Measurements from ENCODE around the gene METTL16. TPM values are rescaled to one million over a fixed set of nuclear protein-coding genes. Genes with fewer than 3 reads are reported as not detected.

Gene METTL16
- total and polyA plus RNA-seq, 2 experiments from 2014 or later, result 14.7 to 19.3 TPM

DNA sequence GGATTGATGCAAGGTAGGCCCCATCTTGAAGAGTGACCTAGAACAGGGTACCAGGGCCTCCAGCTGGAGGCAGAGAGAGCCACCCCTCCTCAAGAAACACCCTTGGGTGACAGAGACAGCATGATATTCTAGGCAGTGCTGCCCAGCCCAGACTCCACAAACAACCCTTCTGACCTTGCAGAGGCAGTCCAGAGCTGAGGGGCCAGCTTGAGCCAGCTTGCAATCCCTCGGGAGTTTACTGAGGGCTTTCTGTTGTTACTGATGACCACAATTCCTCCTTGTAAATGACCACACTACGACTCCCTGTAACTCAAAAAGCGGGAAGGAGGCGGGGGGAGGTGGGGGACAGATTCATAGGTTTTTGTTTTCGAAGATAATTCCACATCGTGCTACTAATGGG lies 92.2 kb downstream of the METTL16 start:
- Histone ChIP-seq H3K4me3 (no peak overlapping the region), H3K4me1 (ENCODE audit: insufficient read depth) (no peaks in the 10 kb centered on the region), H3K36me3 (replicated peaks; ENCODE audit: insufficient read depth, low read depth) (no peaks in the 10 kb centered on the region), H3K9me2 (replicated peaks; ENCODE audit: insufficient read depth) (no peaks in the 10 kb centered on the region), H4K20me1 (ENCODE audit: insufficient read depth, poor library complexity, severe bottlenecking) (no peaks in the 10 kb centered on the region), H3K27me3 (no peaks in the 10 kb centered on the region), H3K79me2 (no peaks in the 10 kb centered on the region), H3K27ac (no peak overlapping the region), H2AFZ (no peak overlapping the region), H3K4me2 (no peak overlapping the region), H3K9me3 (ENCODE audit: low read depth) (no peaks in the 10 kb centered on the region)
- WGBS (ENCODE audit: low lambda C conversion rate, missing lambda C conversion rate), result 94% methylated on average over 6 of the region's 6 CpGs
- DNase-seq (ENCODE audit: low spot score), result no peak
- TF ChIP-seq, protein P1, sequence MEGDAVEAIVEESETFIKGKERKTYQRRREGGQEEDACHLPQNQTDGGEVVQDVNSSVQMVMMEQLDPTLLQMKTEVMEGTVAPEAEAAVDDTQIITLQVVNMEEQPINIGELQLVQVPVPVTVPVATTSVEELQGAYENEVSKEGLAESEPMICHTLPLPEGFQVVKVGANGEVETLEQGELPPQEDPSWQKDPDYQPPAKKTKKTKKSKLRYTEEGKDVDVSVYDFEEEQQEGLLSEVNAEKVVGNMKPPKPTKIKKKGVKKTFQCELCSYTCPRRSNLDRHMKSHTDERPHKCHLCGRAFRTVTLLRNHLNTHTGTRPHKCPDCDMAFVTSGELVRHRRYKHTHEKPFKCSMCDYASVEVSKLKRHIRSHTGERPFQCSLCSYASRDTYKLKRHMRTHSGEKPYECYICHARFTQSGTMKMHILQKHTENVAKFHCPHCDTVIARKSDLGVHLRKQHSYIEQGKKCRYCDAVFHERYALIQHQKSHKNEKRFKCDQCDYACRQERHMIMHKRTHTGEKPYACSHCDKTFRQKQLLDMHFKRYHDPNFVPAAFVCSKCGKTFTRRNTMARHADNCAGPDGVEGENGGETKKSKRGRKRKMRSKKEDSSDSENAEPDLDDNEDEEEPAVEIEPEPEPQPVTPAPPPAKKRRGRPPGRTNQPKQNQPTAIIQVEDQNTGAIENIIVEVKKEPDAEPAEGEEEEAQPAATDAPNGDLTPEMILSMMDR (IDR thresholded peaks at IDR 0.05; ENCODE audit: poor library complexity), result no peak
- TF ChIP-seq EZH2 (IDR thresholded peaks at IDR 0.05; ENCODE audit: borderline replicate concordance) (no peak), EZH2phosphoT487 (IDR thresholded peaks at IDR 0.05; ENCODE audit: low read depth, severe bottlenecking, unreplicated experiment) (no peak)

DNA sequence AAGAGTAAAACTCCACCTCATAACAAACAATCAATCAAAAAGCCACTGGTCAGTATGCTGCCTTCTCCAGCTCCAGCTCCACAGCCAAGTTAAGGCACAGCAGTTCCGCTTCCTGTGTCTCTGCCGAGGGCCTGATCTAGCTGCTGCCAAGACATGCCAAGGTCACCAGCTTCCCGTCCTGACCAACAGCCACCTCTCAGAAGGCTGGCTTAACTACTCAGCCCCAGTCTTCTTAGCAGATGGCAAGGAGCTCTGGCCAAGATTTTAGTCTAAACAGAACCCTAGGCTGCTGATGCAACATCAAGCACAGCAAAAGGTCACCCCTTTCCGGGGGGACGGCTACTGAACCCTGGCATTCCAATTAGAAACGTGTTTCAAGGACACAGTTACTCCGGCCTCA lies 93.1 kb downstream of the METTL16 start:
- Histone ChIP-seq H4K20me1 (ENCODE audit: insufficient read depth, poor library complexity, severe bottlenecking) (no peaks in the 10 kb centered on the region), H3K4me2 (no peak overlapping the region), H3K9me2 (replicated peaks; ENCODE audit: insufficient read depth) (no peaks in the 10 kb centered on the region), H3K79me2 (no peaks in the 10 kb centered on the region), H3K36me3 (replicated peaks; ENCODE audit: insufficient read depth, low read depth) (no peaks in the 10 kb centered on the region), H3K4me3 (no peak overlapping the region), H3K27ac (no peak overlapping the region), H3K4me1 (ENCODE audit: insufficient read depth) (no peaks in the 10 kb centered on the region), H2AFZ (no peak overlapping the region), H3K9me3 (ENCODE audit: low read depth) (no peaks in the 10 kb centered on the region), H3K27me3 (no peaks in the 10 kb centered on the region)
- DNase-seq (ENCODE audit: low spot score), result no peak
- TF ChIP-seq EZH2 (IDR thresholded peaks at IDR 0.05; ENCODE audit: borderline replicate concordance), result no peak
- TF ChIP-seq, protein P1 (IDR thresholded peaks at IDR 0.05; ENCODE audit: poor library complexity), result no peak
- no peak for TF ChIP-seq EZH2phosphoT487 (IDR thresholded peaks at IDR 0.05; ENCODE audit: low read depth, severe bottlenecking, unreplicated experiment)
- 88% methylated on average over 7 of the region's 7 CpGs for WGBS (ENCODE audit: low lambda C conversion rate, missing lambda C conversion rate)

DNA sequence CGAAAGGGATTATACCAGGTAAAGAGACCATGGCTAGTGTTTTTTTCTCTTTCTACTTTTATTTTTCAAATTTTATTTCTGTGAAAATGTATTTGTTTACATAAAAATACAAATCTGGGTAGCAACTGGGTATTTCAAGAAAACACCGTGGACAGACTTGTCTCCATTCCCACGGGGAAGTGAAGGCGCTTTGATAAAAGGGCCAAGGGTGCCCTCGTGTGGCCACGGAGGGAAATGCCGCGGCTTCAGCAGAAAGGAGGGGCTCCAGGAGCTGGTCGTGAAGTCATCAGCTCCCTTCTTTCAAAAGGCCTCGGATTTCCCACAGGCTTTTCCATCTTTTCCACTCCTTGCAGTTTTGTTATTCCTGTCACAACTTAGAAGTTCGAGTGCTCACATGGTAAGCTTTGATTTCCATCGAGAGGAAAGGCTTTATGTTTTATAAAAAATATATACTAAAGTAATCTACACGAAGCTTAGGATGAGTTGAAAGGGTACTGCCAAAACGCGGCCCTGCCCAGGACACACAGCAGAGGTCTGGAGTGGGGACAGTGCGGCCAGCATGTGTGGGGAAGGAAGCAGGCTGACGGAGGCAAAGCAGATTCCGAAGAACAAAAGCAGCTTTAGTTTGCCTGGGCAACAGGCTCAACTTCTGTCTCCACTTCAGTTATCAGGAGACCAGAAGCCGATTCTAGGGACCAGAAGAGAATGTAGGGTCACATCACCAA lies 95.5 kb downstream of the METTL16 start:
- Histone ChIP-seq H2AFZ (no peak overlapping the region), H3K36me3 (replicated peaks; ENCODE audit: insufficient read depth, low read depth) (no peaks in the 10 kb centered on the region), H3K27me3 (no peaks in the 10 kb centered on the region), H3K79me2 (no peaks in the 10 kb centered on the region), H3K4me2 (no peak overlapping the region), H3K4me1 (ENCODE audit: insufficient read depth) (no peaks in the 10 kb centered on the region), H3K4me3 (no peak overlapping the region), H4K20me1 (ENCODE audit: insufficient read depth, poor library complexity, severe bottlenecking) (no peaks in the 10 kb centered on the region), H3K9me3 (ENCODE audit: low read depth) (no peaks in the 10 kb centered on the region), H3K27ac (no peak overlapping the region), H3K9me2 (replicated peaks; ENCODE audit: insufficient read depth) (no peaks in the 10 kb centered on the region)
- DNase-seq (ENCODE audit: low spot score), result peak; percentile 93
- 37% methylated on average over 19 of the region's 19 CpGs for whole genome bisulfite sequencing (ENCODE audit: low lambda C conversion rate, missing lambda C conversion rate)
- TF ChIP-seq EZH2phosphoT487 (IDR thresholded peaks at IDR 0.05; ENCODE audit: low read depth, severe bottlenecking, unreplicated experiment), result no peak
- TF ChIP-seq, protein P1 (IDR thresholded peaks at IDR 0.05; ENCODE audit: poor library complexity), result peak; percentile 99
